Measurements from ENCODE around the gene CAV3. TPM values are rescaled to one million over a fixed set of nuclear protein-coding genes. Genes with fewer than 3 reads are reported as not detected.

CAV3 gene
- total and polyA plus RNA-seq, 10 of the 15 experiments (the other 5 are each of a cell fraction or from before 2014, with no cell fraction given): not detected

- no peak for TF ChIP-seq RB1 (IDR thresholded peaks at IDR 0.05; ENCODE audit: borderline replicate concordance)
- TF ChIP-seq ASH2L (IDR thresholded peaks at IDR 0.05; ENCODE audit: borderline replicate concordance, low read depth): no peak
- TF ChIP-seq MYC (IDR thresholded peaks at IDR 0.05; ENCODE audit: insufficient read depth, insufficient read length, insufficient replicate concordance, low read length, severe bottlenecking): no peak
- no peak for TF ChIP-seq CHD2 (IDR thresholded peaks at IDR 0.05; ENCODE audit: borderline replicate concordance, low read depth, low read length)
- no peak for TF ChIP-seq PBX3 (IDR thresholded peaks at IDR 0.05; ENCODE audit: insufficient replicate concordance, low read depth, low read length)
- TF ChIP-seq FOS (IDR thresholded peaks at IDR 0.05; ENCODE audit: borderline replicate concordance, extremely low read depth, insufficient read length): no peak
Measured at GRCh38 chr3:8794247-8794646, 60.6 kb downstream of the CAV3 start (continued).

Other genes starting within 250 kb of the CAV3 start
- 2.5 and 3.2 TPM in 2 replicates for gene LMCD1, start 232.0 kb upstream of the CAV3 start, total RNA-seq (2014; rRNA removed)
- gene LMCD1, start 232.0 kb upstream of the CAV3 start, total RNA-seq (2014; rRNA removed; fragmentation: Illumina TruSeq; extraction: Trizol): 0.83 and 0.89 TPM in 2 replicates
- gene LMCD1, start 232.0 kb upstream of the CAV3 start, total RNA-seq (2021): 1.7 and 1.9 TPM in 2 replicates
- gene LMCD1, start 232.0 kb upstream of the CAV3 start, polyA plus RNA-seq (2011; rRNA removed): 4.2 and 6.4 TPM in 2 replicates
- 1.3 and 1.7 TPM in 2 replicates for gene LMCD1, start 232.0 kb upstream of the CAV3 start, polyA plus RNA-seq (2014; fragmentation: Illumina TruSeq; extraction: Trizol)
- under 1 TPM; 0.27 to 0.35 TPM for gene LMCD1, start 232.0 kb upstream of the CAV3 start, polyA plus RNA-seq (2014; fragmentation: Nextera tagmentation; extraction: Ambion mirVana)
- 1.7 and 3.3 TPM in 2 replicates for gene LMCD1, start 232.0 kb upstream of the CAV3 start, polyA plus RNA-seq (2014; rRNA removed)
- gene LMCD1, start 232.0 kb upstream of the CAV3 start, polyA plus RNA-seq (2016; fragmentation: Nextera tagmentation; extraction: Ambion mirVana): 1 to 10 TPM in 1 of 2 experiments, under 1 TPM in 1; 0.81 to 1.7 TPM
- not detected in 2 replicates for gene SSUH2, start 89.0 kb upstream of the CAV3 start, total RNA-seq (2014; rRNA removed)
- gene SSUH2, start 89.0 kb upstream of the CAV3 start, total RNA-seq (2014; rRNA removed; fragmentation: Illumina TruSeq; extraction: Trizol): not detected in 2 replicates
- not detected in 2 replicates for gene SSUH2, start 89.0 kb upstream of the CAV3 start, total RNA-seq (2021)
- gene SSUH2, start 89.0 kb upstream of the CAV3 start, polyA plus RNA-seq (2011; rRNA removed): 0.09 and 0.26 TPM in 2 replicates
- gene SSUH2, start 89.0 kb upstream of the CAV3 start, polyA plus RNA-seq (2014; fragmentation: Illumina TruSeq; extraction: Trizol): not detected in 2 replicates
- not detected for gene SSUH2, start 89.0 kb upstream of the CAV3 start, polyA plus RNA-seq (2014; fragmentation: Nextera tagmentation; extraction: Ambion mirVana)
- gene SSUH2, start 89.0 kb upstream of the CAV3 start, polyA plus RNA-seq (2014; rRNA removed): 0.09 and 0.10 TPM in 2 replicates
- not detected for gene SSUH2, start 89.0 kb upstream of the CAV3 start, polyA plus RNA-seq (2016; fragmentation: Nextera tagmentation; extraction: Ambion mirVana)
- 3.1 and 3.5 TPM in 2 replicates for gene OXTR, start 35.8 kb downstream of the CAV3 start, total RNA-seq (2014; rRNA removed)
- gene OXTR, start 35.8 kb downstream of the CAV3 start, total RNA-seq (2014; rRNA removed; fragmentation: Illumina TruSeq; extraction: Trizol): 2.1 and 2.5 TPM in 2 replicates
- gene OXTR, start 35.8 kb downstream of the CAV3 start, total RNA-seq (2021): 3.9 and 5.0 TPM in 2 replicates
- 5.3 and 5.9 TPM in 2 replicates for gene OXTR, start 35.8 kb downstream of the CAV3 start, polyA plus RNA-seq (2011; rRNA removed)
- gene OXTR, start 35.8 kb downstream of the CAV3 start, polyA plus RNA-seq (2014; fragmentation: Illumina TruSeq; extraction: Trizol): 2.4 and 4.1 TPM in 2 replicates
- 1 to 10 TPM in 1 of 2 experiments, under 1 TPM in 1; 0.43 to 1.2 TPM for gene OXTR, start 35.8 kb downstream of the CAV3 start, polyA plus RNA-seq (2014; fragmentation: Nextera tagmentation; extraction: Ambion mirVana)
- 1.9 and 2.8 TPM in 2 replicates for gene OXTR, start 35.8 kb downstream of the CAV3 start, polyA plus RNA-seq (2014; rRNA removed)
- gene OXTR, start 35.8 kb downstream of the CAV3 start, polyA plus RNA-seq (2016; fragmentation: Nextera tagmentation; extraction: Ambion mirVana): 1 to 10 TPM; 2.6 to 2.8 TPM
- 17.1 and 21.6 TPM in 2 replicates for gene RAD18, start 229.7 kb downstream of the CAV3 start, total RNA-seq (2014; rRNA removed)
- 19.1 and 21.2 TPM in 2 replicates for gene RAD18, start 229.7 kb downstream of the CAV3 start, total RNA-seq (2014; rRNA removed; fragmentation: Illumina TruSeq; extraction: Trizol)
- 25.5 and 28.3 TPM in 2 replicates for gene RAD18, start 229.7 kb downstream of the CAV3 start, total RNA-seq (2021)
- 16.7 and 26.6 TPM in 2 replicates for gene RAD18, start 229.7 kb downstream of the CAV3 start, polyA plus RNA-seq (2011; rRNA removed)
- gene RAD18, start 229.7 kb downstream of the CAV3 start, polyA plus RNA-seq (2014; fragmentation: Illumina TruSeq; extraction: Trizol): 22.0 and 25.5 TPM in 2 replicates
- gene RAD18, start 229.7 kb downstream of the CAV3 start, polyA plus RNA-seq (2014; fragmentation: Nextera tagmentation; extraction: Ambion mirVana): 10 to 100 TPM in 1 of 2 experiments, 1 to 10 TPM in 1; 8.7 to 11.4 TPM
- gene RAD18, start 229.7 kb downstream of the CAV3 start, polyA plus RNA-seq (2014; rRNA removed): 12.2 and 13.4 TPM in 2 replicates
- 10 to 100 TPM; 36.9 to 38.6 TPM for gene RAD18, start 229.7 kb downstream of the CAV3 start, polyA plus RNA-seq (2016; fragmentation: Nextera tagmentation; extraction: Ambion mirVana)